ENCODE results near the gene IL22. TPM values are rescaled to one million over a fixed set of nuclear protein-coding genes. Genes with fewer than 3 reads are reported as not detected.

Gene IL22
- total RNA-seq, 4 donors from 2014 or later: not detected

DNA sequence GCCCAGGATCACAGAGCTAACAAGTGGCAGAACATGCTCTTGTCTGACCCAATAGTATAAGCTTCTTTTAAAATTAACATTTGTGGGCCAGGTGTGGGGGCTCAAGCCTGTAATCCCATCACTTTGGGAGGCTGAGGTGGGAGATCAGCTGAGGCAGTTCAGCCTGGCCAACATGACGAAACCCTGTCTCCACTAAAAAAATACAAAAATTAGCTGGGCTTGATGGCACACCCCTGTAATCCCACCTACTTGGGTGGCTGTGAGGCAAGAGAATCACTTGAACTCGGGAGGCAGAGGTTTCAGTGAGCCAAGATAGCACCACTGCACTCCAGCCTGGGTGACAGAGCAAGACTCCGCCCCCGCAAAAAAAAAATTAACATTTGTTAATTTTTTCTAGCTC, 33.0 kb upstream of the IL22 start:
- no peak overlapping the region for H3K27ac ChIP-seq
- in situ Hi-C loops (cut with MboI; ENCODE audit: low pct_ligation_motif_present in 1 of 4, low pct_unique_long_range_greater_than_20kb in 1 of 4, low sequenced_read_pairs in 3 of 4): no loop called here
- no peak overlapping the region for H3K4me3 ChIP-seq
- intact Hi-C loops (cut with DNase I; ENCODE audit: low total_unique reads): no loop called here
- H3K36me3 ChIP-seq: no peaks in the 10 kb centered on the region
- no peaks in the 10 kb centered on the region for H3K4me1 ChIP-seq
- WGBS, 2 donors (ENCODE audit: low coverage in 1 of 2): 85% methylated on average over 4 of the region's 4 CpGs; no CpG with 5 or more reads in 1 of the 2 donors
- TF ChIP-seq POLR2A (IDR thresholded peaks at IDR 0.05): no peak
- TF ChIP-seq, protein P1, sequence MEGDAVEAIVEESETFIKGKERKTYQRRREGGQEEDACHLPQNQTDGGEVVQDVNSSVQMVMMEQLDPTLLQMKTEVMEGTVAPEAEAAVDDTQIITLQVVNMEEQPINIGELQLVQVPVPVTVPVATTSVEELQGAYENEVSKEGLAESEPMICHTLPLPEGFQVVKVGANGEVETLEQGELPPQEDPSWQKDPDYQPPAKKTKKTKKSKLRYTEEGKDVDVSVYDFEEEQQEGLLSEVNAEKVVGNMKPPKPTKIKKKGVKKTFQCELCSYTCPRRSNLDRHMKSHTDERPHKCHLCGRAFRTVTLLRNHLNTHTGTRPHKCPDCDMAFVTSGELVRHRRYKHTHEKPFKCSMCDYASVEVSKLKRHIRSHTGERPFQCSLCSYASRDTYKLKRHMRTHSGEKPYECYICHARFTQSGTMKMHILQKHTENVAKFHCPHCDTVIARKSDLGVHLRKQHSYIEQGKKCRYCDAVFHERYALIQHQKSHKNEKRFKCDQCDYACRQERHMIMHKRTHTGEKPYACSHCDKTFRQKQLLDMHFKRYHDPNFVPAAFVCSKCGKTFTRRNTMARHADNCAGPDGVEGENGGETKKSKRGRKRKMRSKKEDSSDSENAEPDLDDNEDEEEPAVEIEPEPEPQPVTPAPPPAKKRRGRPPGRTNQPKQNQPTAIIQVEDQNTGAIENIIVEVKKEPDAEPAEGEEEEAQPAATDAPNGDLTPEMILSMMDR (IDR thresholded peaks at IDR 0.05): no peak
- TF ChIP-seq POLR2AphosphoS5 (IDR thresholded peaks at IDR 0.05): no peak
- TF ChIP-seq EP300 (IDR thresholded peaks at IDR 0.05; ENCODE audit: low read depth): no peak
- DNase-seq: no peak
- H3K27me3 ChIP-seq: no peaks in the 10 kb centered on the region
- no peaks in the 10 kb centered on the region for H3K9me3 ChIP-seq

DNA sequence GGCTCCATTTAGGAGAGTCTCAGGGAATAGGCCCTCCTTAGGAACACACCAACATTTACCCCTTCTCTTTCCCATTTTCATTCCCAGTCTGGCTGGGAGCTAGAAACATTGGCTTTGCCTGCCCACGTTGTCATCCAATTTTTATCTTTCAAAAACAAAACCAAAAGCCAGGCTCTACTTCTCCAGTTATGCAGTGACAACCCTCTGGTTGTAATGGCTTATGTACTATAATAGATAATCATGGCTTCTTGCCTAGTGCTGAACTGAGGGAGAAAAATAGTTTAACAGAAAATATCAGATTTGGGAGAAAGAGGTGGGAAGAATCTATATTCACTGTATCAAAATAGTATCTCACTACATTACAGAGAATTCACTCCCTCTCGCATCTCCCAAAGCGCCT, 32.1 kb upstream of the IL22 start:
- TF ChIP-seq, protein P1 (IDR thresholded peaks at IDR 0.05): no peak
- TF ChIP-seq POLR2A (IDR thresholded peaks at IDR 0.05): no peak
- no peak for TF ChIP-seq EP300 (IDR thresholded peaks at IDR 0.05; ENCODE audit: low read depth)
- no peak for TF ChIP-seq POLR2AphosphoS5 (IDR thresholded peaks at IDR 0.05)
- in situ Hi-C loops (cut with MboI; ENCODE audit: low pct_ligation_motif_present in 1 of 4, low pct_unique_long_range_greater_than_20kb in 1 of 4, low sequenced_read_pairs in 3 of 4): no loop called here
- H3K27me3 ChIP-seq: no peaks in the 10 kb centered on the region

DNA sequence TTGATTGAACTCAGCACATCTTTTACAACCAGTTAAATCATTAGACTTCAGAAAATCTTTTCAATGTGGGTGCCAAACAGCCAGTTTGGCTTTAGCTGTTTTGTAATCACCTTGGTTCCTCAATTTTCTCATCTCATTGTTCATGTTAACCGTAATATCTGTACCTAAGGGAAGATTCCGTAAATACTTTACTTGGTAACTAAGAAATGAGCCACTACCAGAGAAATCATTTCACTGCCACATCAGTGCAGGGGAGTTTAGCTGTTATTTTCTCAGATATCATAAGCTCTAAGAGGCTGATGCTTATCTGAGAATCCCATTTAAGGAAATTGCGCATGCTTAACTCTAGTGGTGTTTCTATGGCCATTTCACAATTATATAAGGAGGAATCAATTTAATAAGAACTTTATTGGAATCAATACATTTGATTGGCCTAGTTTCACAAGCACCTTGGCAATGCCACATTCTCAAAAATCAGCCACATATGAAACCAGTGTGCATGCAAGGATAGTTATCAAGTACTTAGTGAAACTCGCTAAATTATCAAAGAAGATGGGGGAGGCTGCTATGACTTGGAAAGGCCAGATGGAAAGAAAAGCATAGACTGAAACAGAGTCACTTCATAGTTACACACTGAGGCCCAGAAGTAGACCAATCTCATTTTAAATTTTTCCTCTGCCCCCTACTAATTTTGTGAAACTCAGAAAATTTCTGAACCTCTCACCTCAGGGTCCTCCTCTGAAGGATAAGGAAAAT, 28.1 kb upstream of the IL22 start:
- in situ Hi-C loops (cut with MboI; ENCODE audit: low pct_ligation_motif_present in 1 of 4, low pct_unique_long_range_greater_than_20kb in 1 of 4, low sequenced_read_pairs in 3 of 4): no loop called here
- TF ChIP-seq, protein P1 (IDR thresholded peaks at IDR 0.05): no peak
- TF ChIP-seq EP300 (IDR thresholded peaks at IDR 0.05; ENCODE audit: low read depth) (no peak), POLR2AphosphoS5 (IDR thresholded peaks at IDR 0.05) (no peak), POLR2A (IDR thresholded peaks at IDR 0.05) (no peak)

More for the DNA sequence above, 32.1 kb upstream of the IL22 start:
- DNase-seq: no peak
- Histone ChIP-seq H3K27ac (no peak overlapping the region), H3K4me1 (no peaks in the 10 kb centered on the region), H3K4me3 (no peak overlapping the region), H3K9me3 (no peaks in the 10 kb centered on the region), H3K36me3 (no peaks in the 10 kb centered on the region)
- 80 to 100% methylated on average over 1 to 3 of the region's 3 CpGs for WGBS, 2 donors (ENCODE audit: low coverage in 1 of 2)
- intact Hi-C loops (cut with DNase I; ENCODE audit: low total_unique reads): no loop called here

DNA sequence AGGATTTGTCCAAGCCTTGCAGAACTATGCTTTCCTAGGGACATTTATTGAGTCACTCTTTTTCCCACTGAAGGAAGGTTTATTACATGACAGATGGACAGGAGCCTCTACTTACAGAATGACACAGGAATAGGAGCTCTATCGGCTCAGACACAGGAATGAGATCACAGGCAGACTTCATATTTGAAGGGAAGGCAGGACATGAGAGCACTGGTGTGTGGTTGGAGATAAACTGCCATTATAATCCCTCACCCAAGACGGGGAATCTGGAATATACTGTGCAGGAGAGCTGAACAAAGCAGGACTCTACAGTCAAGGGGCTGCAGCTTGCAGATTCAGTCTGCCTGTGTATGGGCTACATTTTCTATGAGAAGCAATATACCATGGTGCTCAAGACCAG, 26.8 kb upstream of the IL22 start:
- 83 to 97% methylated on average over 1 to 2 of the region's 2 CpGs for WGBS, 2 donors (ENCODE audit: low coverage in 1 of 2)
- Histone ChIP-seq H3K27me3 (no peaks in the 10 kb centered on the region), H3K36me3 (no peaks in the 10 kb centered on the region), H3K27ac (no peak overlapping the region), H3K9me3 (no peaks in the 10 kb centered on the region), H3K4me3 (no peak overlapping the region), H3K4me1 (no peaks in the 10 kb centered on the region)
- TF ChIP-seq, protein P1 (IDR thresholded peaks at IDR 0.05): no peak
- no peak for TF ChIP-seq POLR2AphosphoS5 (IDR thresholded peaks at IDR 0.05)
- no peak for TF ChIP-seq EP300 (IDR thresholded peaks at IDR 0.05; ENCODE audit: low read depth)
- TF ChIP-seq POLR2A (IDR thresholded peaks at IDR 0.05): no peak
- intact Hi-C loops (cut with DNase I; ENCODE audit: low total_unique reads): no loop called here
- no peak for DNase-seq
- in situ Hi-C loops (cut with MboI; ENCODE audit: low pct_ligation_motif_present in 1 of 4, low pct_unique_long_range_greater_than_20kb in 1 of 4, low sequenced_read_pairs in 3 of 4): no loop called here

More for the DNA sequence above, 28.1 kb upstream of the IL22 start:
- intact Hi-C loops (cut with DNase I; ENCODE audit: low total_unique reads): no loop called here
- 94% methylated on average over 3 to 4 of the region's 4 CpGs for WGBS, 2 donors (ENCODE audit: low coverage in 1 of 2)
- no peak for DNase-seq
- H3K36me3 ChIP-seq: no peaks in the 10 kb centered on the region
- no peak overlapping the region for H3K4me3 ChIP-seq
- H3K27ac ChIP-seq: no peak overlapping the region
- no peaks in the 10 kb centered on the region for H3K27me3 ChIP-seq
- H3K9me3 ChIP-seq: no peaks in the 10 kb centered on the region
- no peaks in the 10 kb centered on the region for H3K4me1 ChIP-seq

Measured in transverse colon (tissue), 4 donors.